ENCODE results near the gene IRS4.

IRS4 gene

GRCh38 chrX:108726748-108727147, 9.6 kb downstream of the IRS4 start:
- Histone ChIP-seq H3K9ac (ENCODE audit: low read length) (no peak overlapping the region), H3K27me3 (ENCODE audit: control insufficient read depth in 1 of 2, insufficient read depth in 2 of 2, low read length in 2 of 2) (peaks cover 0 to 6% of the 10 kb centered on the region in 2 donors), H3K27ac (ENCODE audit: low read depth, low read length) (no peak overlapping the region), H3K4me1 (ENCODE audit: insufficient read depth, low read length) (no peaks in the 10 kb centered on the region), H3K4me3 (ENCODE audit: low read depth in 1 of 2, low read length in 2 of 2) (no peak overlapping the region), H3K36me3 (ENCODE audit: insufficient read depth, low read length) (no peaks in the 10 kb centered on the region), H3K9me3 (ENCODE audit: low read length) (no peaks in the 10 kb centered on the region)

- Histone ChIP-seq H3K9ac (ENCODE audit: low read length) (no peak overlapping the region), H3K36me3 (ENCODE audit: insufficient read depth, low read length) (no peaks in the 10 kb centered on the region), H3K4me3 (ENCODE audit: low read depth in 1 of 2, low read length in 2 of 2) (no peak overlapping the region), H3K4me1 (ENCODE audit: insufficient read depth, low read length) (no peaks in the 10 kb centered on the region), H3K27me3 (ENCODE audit: control insufficient read depth in 1 of 2, insufficient read depth in 2 of 2, low read length in 2 of 2) (no peaks in the 10 kb centered on the region), H3K9me3 (ENCODE audit: low read length) (no peaks in the 10 kb centered on the region), H3K27ac (ENCODE audit: low read depth, low read length) (no peak overlapping the region)
These were observed 13.8 kb downstream of the IRS4 start for GRCh38 chrX:108722561-108722960.

GRCh38 chrX:108712886-108713285, 23.5 kb downstream of the IRS4 start:
- Histone ChIP-seq H3K27me3 (ENCODE audit: control insufficient read depth in 1 of 2, insufficient read depth in 2 of 2, low read length in 2 of 2) (no peaks in the 10 kb centered on the region), H3K27ac (ENCODE audit: low read depth, low read length) (no peak overlapping the region), H3K4me3 (ENCODE audit: low read depth in 1 of 2, low read length in 2 of 2) (no peak overlapping the region), H3K36me3 (ENCODE audit: insufficient read depth, low read length) (no peaks in the 10 kb centered on the region), H3K9ac (ENCODE audit: low read length) (no peak overlapping the region), H3K9me3 (ENCODE audit: low read length) (peaks cover 3% of the 10 kb centered on the region), H3K4me1 (ENCODE audit: insufficient read depth, low read length) (no peaks in the 10 kb centered on the region)

GRCh38 chrX:108704839-108705238, 31.5 kb downstream of the IRS4 start:
- no peaks in the 10 kb centered on the region for H3K27me3 ChIP-seq (ENCODE audit: control insufficient read depth in 1 of 2, insufficient read depth in 2 of 2, low read length in 2 of 2)
- H3K4me1 ChIP-seq (ENCODE audit: insufficient read depth, low read length) = no peaks in the 10 kb centered on the region
- no peak overlapping the region for H3K9ac ChIP-seq (ENCODE audit: low read length)
- H3K27ac ChIP-seq (ENCODE audit: low read depth, low read length) = no peak overlapping the region
- no peaks in the 10 kb centered on the region for H3K9me3 ChIP-seq (ENCODE audit: low read length)
- no peak overlapping the region for H3K4me3 ChIP-seq (ENCODE audit: low read depth in 1 of 2, low read length in 2 of 2)
- H3K36me3 ChIP-seq (ENCODE audit: insufficient read depth, low read length) = no peaks in the 10 kb centered on the region

GRCh38 chrX:108702530-108702929, 33.8 kb downstream of the IRS4 start:
- Histone ChIP-seq H3K9me3 (ENCODE audit: low read length) (no peaks in the 10 kb centered on the region), H3K27ac (ENCODE audit: low read depth, low read length) (no peak overlapping the region), H3K27me3 (ENCODE audit: control insufficient read depth in 1 of 2, insufficient read depth in 2 of 2, low read length in 2 of 2) (peaks cover 0 to 6% of the 10 kb centered on the region in 2 donors), H3K9ac (ENCODE audit: low read length) (no peak overlapping the region), H3K4me3 (ENCODE audit: low read depth in 1 of 2, low read length in 2 of 2) (no peak overlapping the region), H3K4me1 (ENCODE audit: insufficient read depth, low read length) (no peaks in the 10 kb centered on the region), H3K36me3 (ENCODE audit: insufficient read depth, low read length) (no peaks in the 10 kb centered on the region)

GRCh38 chrX:108701633-108702032, 34.7 kb downstream of the IRS4 start:
- Histone ChIP-seq H3K9ac (ENCODE audit: low read length) (no peak overlapping the region), H3K27me3 (ENCODE audit: control insufficient read depth in 1 of 2, insufficient read depth in 2 of 2, low read length in 2 of 2) (peaks cover 0 to 6% of the 10 kb centered on the region in 2 donors), H3K9me3 (ENCODE audit: low read length) (no peaks in the 10 kb centered on the region), H3K4me1 (ENCODE audit: insufficient read depth, low read length) (no peaks in the 10 kb centered on the region), H3K4me3 (ENCODE audit: low read depth in 1 of 2, low read length in 2 of 2) (no peak overlapping the region), H3K27ac (ENCODE audit: low read depth, low read length) (no peak overlapping the region), H3K36me3 (ENCODE audit: insufficient read depth, low read length) (no peaks in the 10 kb centered on the region)

- no peak overlapping the region for H3K27ac ChIP-seq (ENCODE audit: low read depth, low read length)
- H3K9ac ChIP-seq (ENCODE audit: low read length) = no peak overlapping the region
These were observed 37.0 kb downstream of the IRS4 start for GRCh38 chrX:108699368-108699767.

GRCh38 chrX:108696690-108697089, 39.7 kb downstream of the IRS4 start:
- H3K27ac ChIP-seq (ENCODE audit: low read depth, low read length) = no peak overlapping the region
- no peaks in the 10 kb centered on the region for H3K4me1 ChIP-seq (ENCODE audit: insufficient read depth, low read length)
- H3K4me3 ChIP-seq (ENCODE audit: low read depth in 1 of 2, low read length in 2 of 2) = no peak overlapping the region
- H3K9me3 ChIP-seq (ENCODE audit: low read length) = no peaks in the 10 kb centered on the region
- peaks cover 0 to 10% of the 10 kb centered on the region in 2 donors for H3K27me3 ChIP-seq (ENCODE audit: control insufficient read depth in 1 of 2, insufficient read depth in 2 of 2, low read length in 2 of 2)
- no peaks in the 10 kb centered on the region for H3K36me3 ChIP-seq (ENCODE audit: insufficient read depth, low read length)
- H3K9ac ChIP-seq (ENCODE audit: low read length) = no peak overlapping the region

More at GRCh38 chrX:108699368-108699767, 37.0 kb downstream of the IRS4 start:
- Histone ChIP-seq H3K36me3 (ENCODE audit: insufficient read depth, low read length) (no peaks in the 10 kb centered on the region), H3K4me3 (ENCODE audit: low read depth in 1 of 2, low read length in 2 of 2) (no peak overlapping the region), H3K4me1 (ENCODE audit: insufficient read depth, low read length) (no peaks in the 10 kb centered on the region), H3K9me3 (ENCODE audit: low read length) (no peaks in the 10 kb centered on the region), H3K27me3 (ENCODE audit: control insufficient read depth in 1 of 2, insufficient read depth in 2 of 2, low read length in 2 of 2) (peaks cover 0 to 6% of the 10 kb centered on the region in 2 donors)

Measured in muscle layer of colon (tissue), 2 donors.